Muscle layer of duodenum (tissue), 2 donors: ENCODE results near the gene RAB4B.
"Not testable (repeated sequence)": the region's sequence is repeated elsewhere in the genome, so short reads cannot be mapped to it uniquely, and the experiment has no call there.

Experiments
- H3K27ac ChIP-seq: one replicate; pipeline ENCODE4 v1.7.0; 2013; ENCODE audit warnings: mild to moderate bottlenecking, low read length
- H3K27me3 ChIP-seq: one replicate; pipeline ENCODE4 v1.7.0; 2013; ENCODE audit warnings: low read depth, mild to moderate bottlenecking, control low read depth, low read length
- H3K36me3 ChIP-seq, 2 donors: one replicate each; pipeline ENCODE4 v1.7.0; 2013; ENCODE audit warnings: low read length in 2 of 2, control low read depth in 1 of 2, mild to moderate bottlenecking in 1 of 2; ENCODE audit not compliant: insufficient read depth in 2 of 2, control insufficient read depth in 1 of 2
- H3K4me1 ChIP-seq, 2 donors: one replicate each; pipeline ENCODE4 v1.7.0; 2013; ENCODE audit warnings: low read length in 2 of 2, mild to moderate bottlenecking in 2 of 2, control low read depth in 1 of 2, moderate library complexity in 1 of 2; ENCODE audit not compliant: insufficient read depth in 2 of 2, control insufficient read depth in 1 of 2
- H3K4me3 ChIP-seq, 2 donors: one replicate each; pipeline ENCODE4 v1.7.0; 2013; ENCODE audit warnings: low read length in 2 of 2, low read depth in 1 of 2, mild to moderate bottlenecking in 1 of 2
- H3K9me3 ChIP-seq, 2 donors: one replicate each; pipeline ENCODE4 v1.7.0; 2013; ENCODE audit warnings: low read length in 2 of 2, control low read depth in 1 of 2, mild to moderate bottlenecking in 1 of 2; ENCODE audit not compliant: control insufficient read depth in 1 of 2
- donor health status: healthy.

RAB4B gene

GRCh38 chr19:40771101-40771862 is 6.8 kb upstream of the RAB4B start:
- not testable (repeated sequence) for H3K4me1 ChIP-seq, H3K36me3 ChIP-seq, H3K4me3 ChIP-seq, H3K27me3 ChIP-seq, H3K9me3 ChIP-seq, H3K27ac ChIP-seq

- Histone ChIP-seq H3K4me3 (peak within 1 kb of the TSS in 1 of 2 donors; percentile 12), H3K4me1 (peaks cover 9 to 14% of the 10 kb centered on the region in 2 donors), H3K27ac (no peak within 1 kb of the TSS), H3K9me3 (peaks cover 0 to 3% of the 10 kb centered on the region in 2 donors), H3K36me3 (peaks cover 0 to 3% of the 10 kb centered on the region in 2 donors), H3K27me3 (no peaks in the 10 kb centered on the region)
Observed at GRCh38 chr19:40774916-40775631, 3.0 kb upstream of the RAB4B start, which contains the start of gene MIA. MIA (plus strand) TSS chr19:40775521; CDS start chr19:40775543, 22 bp downstream.

- H3K36me3 ChIP-seq = peaks cover 0 to 3% of the 10 kb centered on the region in 2 donors
- H3K27me3 ChIP-seq = no peaks in the 10 kb centered on the region
- H3K4me1 ChIP-seq = peaks cover 9 to 14% of the 10 kb centered on the region in 2 donors
- no peak overlapping the region for H3K27ac ChIP-seq
- H3K9me3 ChIP-seq = peaks cover 0 to 3% of the 10 kb centered on the region in 2 donors
- H3K4me3 ChIP-seq = peak overlapping the region in 1 of 2 donors; percentile 12
Observed at GRCh38 chr19:40775632-40776022, 2.4 kb upstream of the RAB4B start.

GRCh38 chr19:40776364-40776763 is 1.7 kb upstream of the RAB4B start:
- Histone ChIP-seq H3K36me3 (peaks cover 0 to 3% of the 10 kb centered on the region in 2 donors), H3K9me3 (no peaks in the 10 kb centered on the region), H3K27ac (peak overlapping the region; percentile 99), H3K4me1 (peaks cover 9 to 14% of the 10 kb centered on the region in 2 donors), H3K4me3 (no peak overlapping the region), H3K27me3 (no peaks in the 10 kb centered on the region)

- H3K4me3 ChIP-seq = peak overlapping the region; percentile 62 to 95
- H3K27ac ChIP-seq = peak overlapping the region; percentile 99
- H3K4me1 ChIP-seq = peaks cover 9 to 14% of the 10 kb centered on the region in 2 donors
- H3K36me3 ChIP-seq = peaks cover 0 to 3% of the 10 kb centered on the region in 2 donors
- H3K27me3 ChIP-seq = no peaks in the 10 kb centered on the region
- H3K9me3 ChIP-seq = no peaks in the 10 kb centered on the region
Observed at GRCh38 chr19:40776932-40777644, 959 bp upstream of the RAB4B start.

GRCh38 chr19:40777645-40777936 is 456 bp upstream of the RAB4B start:
- peak overlapping the region; percentile 62 to 95 for H3K4me3 ChIP-seq
- no peaks in the 10 kb centered on the region for H3K9me3 ChIP-seq
- H3K4me1 ChIP-seq = peaks cover 9 to 14% of the 10 kb centered on the region in 2 donors
- peaks cover 0 to 3% of the 10 kb centered on the region in 2 donors for H3K36me3 ChIP-seq
- H3K27me3 ChIP-seq = no peaks in the 10 kb centered on the region
- H3K27ac ChIP-seq = peak overlapping the region; percentile 99

- Histone ChIP-seq H3K27ac (peak overlapping the region; percentile 99), H3K9me3 (no peaks in the 10 kb centered on the region), H3K36me3 (peaks cover 0 to 3% of the 10 kb centered on the region in 2 donors), H3K4me3 (peak overlapping the region; percentile 62 to 95), H3K4me1 (peaks cover 9 to 14% of the 10 kb centered on the region in 2 donors), H3K27me3 (no peaks in the 10 kb centered on the region)
Observed at GRCh38 chr19:40778706-40779284, 748 bp downstream of the RAB4B start.

- H3K27ac ChIP-seq = no peak overlapping the region
- peaks cover 0 to 3% of the 10 kb centered on the region in 2 donors for H3K36me3 ChIP-seq
- H3K4me3 ChIP-seq = no peak overlapping the region
- H3K4me1 ChIP-seq = peaks cover 9 to 14% of the 10 kb centered on the region in 2 donors
- H3K27me3 ChIP-seq = no peaks in the 10 kb centered on the region
- no peaks in the 10 kb centered on the region for H3K9me3 ChIP-seq
Observed at GRCh38 chr19:40780582-40780981, 2.5 kb downstream of the RAB4B start.

- Histone ChIP-seq H3K36me3 (peaks cover 0 to 3% of the 10 kb centered on the region in 2 donors), H3K4me3 (no peak overlapping the region), H3K27me3 (no peaks in the 10 kb centered on the region), H3K4me1 (peaks cover 9 to 14% of the 10 kb centered on the region in 2 donors), H3K9me3 (no peaks in the 10 kb centered on the region), H3K27ac (no peak overlapping the region)
Observed at GRCh38 chr19:40781140-40781539, 3.1 kb downstream of the RAB4B start.

- Histone ChIP-seq H3K9me3 (no peaks in the 10 kb centered on the region), H3K4me3 (no peak overlapping the region), H3K27ac (no peak overlapping the region), H3K4me1 (peaks cover 4 to 5% of the 10 kb centered on the region in 2 donors), H3K36me3 (peaks cover 0 to 18% of the 10 kb centered on the region in 2 donors), H3K27me3 (no peaks in the 10 kb centered on the region)
Observed at GRCh38 chr19:40783711-40784110, 5.7 kb downstream of the RAB4B start.

- H3K9me3 ChIP-seq, H3K27me3 ChIP-seq, H3K4me3 ChIP-seq, H3K27ac ChIP-seq, H3K4me1 ChIP-seq: not testable (repeated sequence)
- peaks cover 0 to 18% of the 10 kb centered on the region in 2 donors for H3K36me3 ChIP-seq
Observed at GRCh38 chr19:40784146-40784545, 6.1 kb downstream of the RAB4B start.
